Measurements from ENCODE around the gene PEPD.

PEPD gene

DNA sequence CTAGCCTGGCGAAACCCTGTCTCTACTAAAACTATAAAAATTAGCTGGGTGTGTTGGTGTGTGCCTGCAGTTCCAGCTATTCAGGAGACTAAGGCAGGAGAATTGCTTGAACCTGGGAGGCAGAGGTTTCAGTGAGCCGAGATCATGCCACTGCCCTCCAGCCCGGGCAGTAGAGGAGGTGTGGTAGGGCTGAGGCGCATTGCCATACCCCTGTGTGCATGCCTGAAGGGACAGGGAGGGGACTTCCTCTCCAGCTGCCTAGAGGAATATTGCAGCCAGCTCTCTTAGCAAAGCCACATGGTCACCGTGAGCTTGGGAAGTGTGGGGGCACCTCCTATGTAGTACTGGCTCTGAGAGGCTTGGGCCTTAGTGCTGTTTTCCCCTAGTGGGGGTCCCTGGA lies 29.2 kb upstream of the PEPD start:
- TF ChIP-seq EZH2 (IDR thresholded peaks at IDR 0.05; ENCODE audit: borderline replicate concordance, low read length) (no peak), CTCF (IDR thresholded peaks at IDR 0.05; ENCODE audit: low read length) (no peak)
- Histone ChIP-seq H3F3A (ENCODE audit: insufficient read depth, low read length) (no peaks in the 10 kb centered on the region), H3K4me2 (ENCODE audit: low read length) (no peak overlapping the region), H3K9ac (ENCODE audit: low read length) (no peak overlapping the region), H2AFZ (ENCODE audit: low read length) (no peak overlapping the region), H3K9me3 (ENCODE audit: low read length) (no peaks in the 10 kb centered on the region), H3K9me2 (ENCODE audit: low read depth, low read length) (no peaks in the 10 kb centered on the region), H3K36me3 (ENCODE audit: insufficient read depth, low read length) (no peaks in the 10 kb centered on the region), H3K27me3 (ENCODE audit: insufficient read depth, low read length) (no peaks in the 10 kb centered on the region; the same call in 1 of the 2 replicates), H3K79me2 (ENCODE audit: insufficient read depth, low read length) (no peaks in the 10 kb centered on the region), H4K20me1 (ENCODE audit: insufficient read depth, low read length) (no peaks in the 10 kb centered on the region), H3K27ac (ENCODE audit: low read depth, low read length, poor library complexity, severe bottlenecking) (no peak overlapping the region), H3K4me3 (ENCODE audit: low read depth, low read length, poor library complexity, severe bottlenecking) (no peak overlapping the region), H3K4me1 (ENCODE audit: insufficient read depth, low read length, severe bottlenecking) (no peaks in the 10 kb centered on the region)

DNA sequence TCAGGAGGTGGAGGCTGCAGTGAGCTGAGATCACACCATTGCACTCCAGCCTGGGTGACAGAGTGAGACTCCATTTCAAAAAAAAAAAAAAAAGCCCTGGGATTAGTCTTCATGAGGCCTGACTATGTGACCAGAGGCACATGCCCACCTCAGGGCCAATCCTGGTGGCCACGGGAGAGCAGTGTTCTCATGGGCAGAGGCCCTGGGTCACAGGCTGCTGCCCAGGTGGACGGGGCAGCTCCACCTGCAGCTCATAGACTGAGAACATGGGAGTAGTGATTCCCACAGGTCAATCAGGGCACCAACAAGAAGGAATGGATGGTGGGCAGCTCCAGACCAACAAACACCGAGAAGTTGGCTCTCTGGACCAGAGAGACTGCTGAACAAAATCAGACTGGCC lies 26.1 kb upstream of the PEPD start:
- Histone ChIP-seq H3K4me1 (ENCODE audit: insufficient read depth, low read length, severe bottlenecking) (no peaks in the 10 kb centered on the region), H3F3A (ENCODE audit: insufficient read depth, low read length) (no peaks in the 10 kb centered on the region), H3K27me3 (ENCODE audit: insufficient read depth, low read length) (no peaks in the 10 kb centered on the region; the same call in 1 of the 2 replicates), H4K20me1 (ENCODE audit: insufficient read depth, low read length) (no peaks in the 10 kb centered on the region), H3K27ac (ENCODE audit: low read depth, low read length, poor library complexity, severe bottlenecking) (no peak overlapping the region), H3K4me2 (ENCODE audit: low read length) (no peak overlapping the region), H3K9me3 (ENCODE audit: low read length) (no peaks in the 10 kb centered on the region), H3K9ac (ENCODE audit: low read length) (no peak overlapping the region), H3K4me3 (ENCODE audit: low read depth, low read length, poor library complexity, severe bottlenecking) (no peak overlapping the region), H3K79me2 (ENCODE audit: insufficient read depth, low read length) (no peaks in the 10 kb centered on the region), H3K9me2 (ENCODE audit: low read depth, low read length) (no peaks in the 10 kb centered on the region), H2AFZ (ENCODE audit: low read length) (no peak overlapping the region), H3K36me3 (ENCODE audit: insufficient read depth, low read length) (no peaks in the 10 kb centered on the region)
- TF ChIP-seq EZH2 (IDR thresholded peaks at IDR 0.05; ENCODE audit: borderline replicate concordance, low read length) (no peak), CTCF (IDR thresholded peaks at IDR 0.05; ENCODE audit: low read length) (no peak)

DNA sequence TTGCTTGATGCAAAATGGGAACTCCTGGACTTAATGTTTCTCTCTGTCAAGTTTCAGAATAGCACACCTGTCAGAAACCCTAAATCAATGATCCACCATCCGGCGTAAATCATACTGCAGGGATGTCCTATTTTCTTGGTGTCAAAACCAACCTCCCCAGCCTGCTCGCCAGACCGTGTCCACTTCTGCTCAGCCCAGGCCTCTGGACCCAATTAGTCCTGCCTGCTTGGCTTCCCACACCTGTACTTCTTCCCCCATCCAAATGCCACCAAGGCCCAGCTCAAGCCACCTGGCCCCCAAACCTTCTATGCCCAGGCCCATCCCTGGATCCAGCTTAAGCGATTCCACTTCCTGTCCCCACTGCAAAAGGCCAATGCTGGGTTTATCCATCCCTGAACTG lies 25.1 kb upstream of the PEPD start:
- TF ChIP-seq CTCF (IDR thresholded peaks at IDR 0.05; ENCODE audit: low read length) (no peak), EZH2 (IDR thresholded peaks at IDR 0.05; ENCODE audit: borderline replicate concordance, low read length) (no peak)
- Histone ChIP-seq H3K79me2 (ENCODE audit: insufficient read depth, low read length) (no peaks in the 10 kb centered on the region), H3K4me2 (ENCODE audit: low read length) (no peak overlapping the region), H3K4me1 (ENCODE audit: insufficient read depth, low read length, severe bottlenecking) (no peaks in the 10 kb centered on the region), H3K9ac (ENCODE audit: low read length) (no peak overlapping the region), H2AFZ (ENCODE audit: low read length) (no peak overlapping the region), H3F3A (ENCODE audit: insufficient read depth, low read length) (no peaks in the 10 kb centered on the region), H3K4me3 (ENCODE audit: low read depth, low read length, poor library complexity, severe bottlenecking) (no peak overlapping the region), H3K9me3 (ENCODE audit: low read length) (no peaks in the 10 kb centered on the region), H4K20me1 (ENCODE audit: insufficient read depth, low read length) (no peaks in the 10 kb centered on the region), H3K27ac (ENCODE audit: low read depth, low read length, poor library complexity, severe bottlenecking) (no peak overlapping the region), H3K36me3 (ENCODE audit: insufficient read depth, low read length) (no peaks in the 10 kb centered on the region), H3K27me3 (ENCODE audit: insufficient read depth, low read length) (no peaks in the 10 kb centered on the region; the same call in 1 of the 2 replicates), H3K9me2 (ENCODE audit: low read depth, low read length) (no peaks in the 10 kb centered on the region)

Measured in OCI-LY1 (cell line).